HG03378 (cell line): ENCODE data around the gene HDAC4.

Experiments
- ATAC-seq: cut with Tn5 transposase; IDR thresholded peaks from one replicate; pipeline ENCODE4 v1.9.1; 2021; ENCODE audit warnings: mild to moderate bottlenecking, moderate library complexity; ENCODE audit not compliant: unreplicated experiment

The HDAC4 gene

GRCh38 chr2:239271882-239272281 is 128.9 kb downstream of the HDAC4 start:
- no peak for ATAC-seq

DNA sequence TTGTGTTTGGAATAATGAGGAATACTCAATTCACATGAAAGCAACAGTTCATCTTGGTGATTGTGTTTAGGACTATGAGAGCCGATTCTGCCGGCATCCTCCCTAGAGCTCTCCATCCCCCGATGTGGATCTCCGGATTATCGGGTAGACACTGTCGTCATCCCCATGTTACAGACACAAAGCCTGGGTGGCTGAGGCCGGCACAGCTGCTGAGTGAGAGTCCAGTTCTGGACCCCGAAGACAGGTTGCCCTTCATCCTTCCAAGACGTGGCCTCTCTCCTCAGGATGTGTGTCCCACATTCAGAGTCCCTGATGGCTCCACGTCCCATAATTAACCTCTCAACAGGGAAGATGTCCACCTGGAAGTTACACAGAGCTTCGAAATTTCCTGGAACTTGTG is 129.3 kb downstream of the HDAC4 start:
- no peak for ATAC-seq

GRCh38 chr2:239269916-239270315 is 130.9 kb downstream of the HDAC4 start:
- ATAC-seq = no peak

DNA sequence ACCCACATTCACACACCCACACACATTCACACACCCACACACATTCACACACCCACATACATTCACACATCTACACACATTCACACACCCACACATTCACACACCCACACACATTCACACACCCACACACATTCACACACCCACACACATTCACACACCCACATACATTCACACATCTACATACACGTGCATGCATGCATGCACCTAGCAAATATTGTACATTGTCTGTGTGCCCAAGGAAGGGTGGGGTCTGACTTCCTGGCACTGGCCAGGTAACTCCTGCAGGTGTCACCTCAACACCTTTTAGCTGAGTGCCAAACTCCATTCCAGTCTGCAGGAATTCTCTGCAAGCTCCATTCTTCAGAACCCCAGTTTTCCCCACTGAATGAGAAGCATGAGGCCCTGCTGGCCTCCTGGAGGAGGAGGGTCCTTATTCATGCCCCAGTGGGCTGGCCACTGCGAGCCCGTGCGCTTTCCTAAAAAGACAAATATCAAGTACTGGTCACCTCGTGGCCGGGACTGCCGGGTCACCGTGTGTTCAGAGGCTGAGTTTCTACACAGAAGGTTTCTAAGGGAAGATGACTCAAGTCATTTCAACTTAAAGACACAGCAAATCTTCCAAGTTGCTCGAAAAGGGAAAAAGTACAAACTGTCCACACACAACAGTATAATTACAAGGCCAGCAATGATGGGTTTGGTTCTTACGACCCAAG is 131.5 kb downstream of the HDAC4 start:
- ATAC-seq = no peak

GRCh38 chr2:239268549-239268948 is 132.3 kb downstream of the HDAC4 start:
- ATAC-seq = no peak

DNA sequence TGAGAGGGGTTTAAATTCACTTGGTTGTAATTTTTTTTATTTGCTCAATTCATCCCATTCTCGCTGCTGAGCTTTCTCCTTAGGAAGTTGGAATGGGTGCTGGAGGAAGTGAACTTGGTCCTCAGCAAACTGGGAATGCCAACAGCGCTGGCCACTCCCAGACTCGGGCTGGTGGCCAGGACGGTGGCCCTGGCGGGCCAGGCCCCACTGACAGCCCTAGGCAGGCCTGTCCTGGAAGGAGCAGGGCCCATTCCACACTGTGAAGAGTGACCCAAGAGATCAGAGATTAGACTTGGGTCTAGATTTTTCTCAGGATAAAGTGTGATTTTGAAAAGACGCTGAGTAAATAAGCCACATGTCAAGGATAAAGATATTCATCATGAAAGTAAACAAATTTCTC is 132.7 kb downstream of the HDAC4 start:
- ATAC-seq = no peak

- ATAC-seq = peak; percentile 85
Observed at GRCh38 chr2:239267288-239267951, 133.4 kb downstream of the HDAC4 start.

DNA sequence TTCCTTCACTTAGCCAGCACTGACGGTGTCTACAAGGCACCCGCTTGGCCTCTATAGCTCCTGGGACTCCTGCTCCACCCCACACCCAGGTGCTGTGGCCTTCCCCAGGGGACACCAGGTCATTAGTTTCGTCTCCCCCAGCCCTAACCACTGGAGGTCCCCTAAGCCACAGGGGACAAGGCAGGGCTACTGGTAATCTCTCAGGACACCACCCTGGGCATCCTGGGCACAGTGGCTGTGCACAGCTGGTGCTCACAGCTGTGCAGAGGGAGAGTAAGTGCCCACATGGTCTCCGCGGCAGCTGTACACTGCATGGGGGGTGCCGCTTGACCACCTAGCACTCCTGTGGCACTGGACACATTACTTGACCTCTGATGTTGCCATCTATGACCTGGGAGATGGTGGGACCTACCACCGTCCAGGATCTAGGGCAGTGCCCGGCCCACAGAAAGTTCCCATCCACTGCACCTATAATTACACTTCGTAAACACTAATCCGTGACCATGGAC is 134.0 kb downstream of the HDAC4 start:
- ATAC-seq = peak; percentile 10

GRCh38 chr2:239266434-239266766 is 134.4 kb downstream of the HDAC4 start:
- no peak for ATAC-seq

GRCh38 chr2:239265681-239266433 is 135.0 kb downstream of the HDAC4 start:
- ATAC-seq = no peak

- ATAC-seq = peak; percentile 42
Observed at GRCh38 chr2:239264838-239265651, 135.8 kb downstream of the HDAC4 start.

DNA sequence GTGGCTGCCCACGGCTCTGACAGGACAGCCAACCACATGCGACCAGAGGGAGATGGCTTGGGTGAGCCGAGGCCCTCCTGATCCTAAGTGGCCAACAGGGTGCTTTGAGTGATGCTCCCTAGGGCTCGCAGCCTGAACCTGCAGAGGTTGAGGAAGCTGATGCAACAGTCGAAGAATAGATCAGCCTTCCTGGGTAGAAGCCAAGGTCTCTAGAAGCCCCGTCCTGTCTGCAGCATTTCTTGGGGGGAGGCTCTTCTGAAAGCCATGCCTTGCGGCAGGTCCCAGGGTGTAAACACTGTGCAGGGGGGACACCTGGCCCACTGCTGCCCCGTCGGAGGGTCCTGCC is 136.4 kb downstream of the HDAC4 start:
- no peak for ATAC-seq

GRCh38 chr2:239263669-239264491 is 136.9 kb downstream of the HDAC4 start:
- ATAC-seq = no peak

- ATAC-seq = no peak
Observed at GRCh38 chr2:239263231-239263630, 137.6 kb downstream of the HDAC4 start.

- no peak for ATAC-seq
Observed at GRCh38 chr2:239262484-239263230, 138.2 kb downstream of the HDAC4 start.

DNA sequence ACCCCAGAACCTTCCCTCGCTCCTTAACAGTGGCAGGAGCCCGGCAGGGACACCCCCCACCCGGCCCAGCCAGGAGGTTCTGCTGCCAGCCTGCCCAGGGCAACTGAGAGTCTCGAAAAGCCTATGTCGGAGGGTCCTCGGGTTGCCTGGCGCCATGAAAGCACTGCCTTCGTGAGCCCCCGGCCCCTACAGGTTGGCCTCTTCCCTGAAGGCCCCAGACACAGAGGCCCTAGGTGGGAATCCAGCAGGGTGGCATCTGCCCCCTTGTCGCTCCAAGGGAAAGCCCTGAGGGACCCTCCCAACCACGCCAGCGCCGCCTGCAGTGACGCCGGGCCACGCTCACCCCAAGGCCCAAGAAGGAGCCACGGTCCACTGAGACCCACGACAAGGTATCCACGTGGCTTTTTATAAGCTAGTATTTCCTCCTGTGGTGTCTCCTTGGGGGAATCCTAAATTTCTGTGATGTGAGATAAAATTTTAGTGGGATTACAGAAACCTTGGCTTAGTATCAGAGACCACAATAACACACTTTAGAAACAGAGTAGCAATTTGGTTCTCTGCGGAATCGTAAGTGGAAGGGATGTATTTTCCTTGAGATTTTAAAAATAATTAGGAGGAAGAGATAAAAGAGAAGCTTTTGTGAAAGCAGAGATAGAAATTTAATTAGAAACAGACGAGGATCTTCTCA is 138.9 kb downstream of the HDAC4 start:
- ATAC-seq = no peak

GRCh38 chr2:239261356-239261755 is 139.5 kb downstream of the HDAC4 start:
- ATAC-seq = no peak

DNA sequence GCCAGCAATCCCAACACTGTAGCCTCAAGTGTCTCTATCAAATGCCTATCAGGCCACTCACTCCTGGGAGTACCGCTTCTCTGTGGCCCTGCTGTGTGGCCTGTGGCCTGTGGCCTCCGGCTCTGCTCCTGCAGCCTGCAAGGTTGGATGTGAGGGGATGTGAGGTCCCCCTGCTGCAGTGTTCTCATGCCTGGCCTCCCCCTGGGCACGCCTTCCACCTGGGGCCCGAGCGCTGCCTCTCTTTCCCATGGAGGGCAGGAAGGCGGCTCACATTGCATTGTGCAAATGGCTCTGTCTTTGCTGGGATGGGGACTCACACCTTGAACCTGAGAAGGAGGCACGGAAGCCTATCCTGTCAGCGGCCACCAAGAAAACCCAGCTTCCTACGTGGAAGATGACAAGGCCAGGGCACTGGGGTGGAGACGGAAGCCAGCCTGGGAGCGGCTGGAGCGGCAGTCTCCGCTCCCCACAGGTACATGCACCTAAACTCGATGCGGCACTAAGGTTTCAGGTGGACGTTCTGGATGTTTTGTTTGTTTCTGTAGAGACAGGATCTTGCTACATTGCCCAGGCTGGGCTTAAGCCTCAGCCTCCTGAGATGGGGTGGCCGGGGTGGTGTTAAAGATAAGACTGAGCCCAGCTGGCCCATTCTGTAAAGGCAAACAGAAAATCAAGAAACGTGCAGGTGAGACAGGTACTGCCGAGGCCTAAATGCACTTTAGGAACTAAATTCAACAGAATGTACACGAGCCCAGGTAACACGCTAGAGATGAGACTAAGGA is 140.1 kb downstream of the HDAC4 start:
- no peak for ATAC-seq
